Left colon (tissue), 2 donors: Measurements from ENCODE around the gene DSTYK. TPM values are rescaled to one million over a fixed set of nuclear protein-coding genes. Genes with fewer than 3 reads are reported as not detected.
A peak's percentile ranks its signal among the peaks of the same experiment; 100 is the strongest.
"Not testable (repeated sequence)": the region's sequence is repeated elsewhere in the genome, so short reads cannot be mapped to it uniquely, and the experiment has no call there.

Experiments used
- ATAC-seq: fragments of 200-7000 bp; cut with Tn5 transposase; one replicate; pipeline ENCODE4 v1.9.1; 2020; ENCODE audit warnings: mild to moderate bottlenecking, moderate library complexity
- DNase-seq, 2 donors: peaks; one replicate each; pipeline ENCODE4 v3.0.0-alpha.2; 2020
- intact Hi-C, 2 donors: fragments of 100-400 bp; cut with DNase I in 1 of 2; cut with micrococcal nuclease in 1 of 2; formaldehyde crosslinking; loops; one replicate each; pipeline versions ENCODE4 v1.11.2 to v1.14.0; 2022; cut with DNase I, micrococcal nuclease
- total RNA-seq, 2 donors: library from RNA; stranded (reverse); fragmentation: NEBNext Ultra II Directional; extraction: Animal tissue kit (Norgen Biotek cat#: 25700); gene quantifications; one replicate each; pipeline ENCODE4 v1.2.1, GENCODE V29; 2021
- donor health status: DM: no; HTN: no; CAD: no.
- donor health status: DM: yes; HTN: yes; CAD: no.

Gene DSTYK
- total RNA-seq, 2 donors from 2014 or later = 4.7 to 7.0 TPM

DNA sequence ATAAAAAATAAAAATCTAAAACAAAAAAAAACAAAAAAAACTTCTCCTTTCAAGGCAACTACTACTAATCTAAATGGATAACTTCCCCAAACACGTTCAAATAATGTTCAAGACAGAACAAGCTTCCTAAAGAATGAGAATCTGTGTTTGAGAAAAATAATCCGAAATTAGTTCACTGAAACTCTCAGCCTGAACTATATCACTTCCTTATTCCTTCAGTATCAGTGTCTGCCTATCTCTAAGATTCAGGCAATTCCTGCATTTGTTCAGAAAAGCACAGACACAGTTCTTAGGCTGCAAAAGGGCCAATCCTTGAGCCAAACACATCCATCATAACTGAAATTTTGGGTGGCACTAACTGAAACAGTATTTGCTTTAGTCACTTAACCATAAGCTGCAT, 22.4 kb downstream of the DSTYK start:
- intact Hi-C loops = no loop called here
- ATAC-seq (no peak), DNase-seq (no peak)

DNA sequence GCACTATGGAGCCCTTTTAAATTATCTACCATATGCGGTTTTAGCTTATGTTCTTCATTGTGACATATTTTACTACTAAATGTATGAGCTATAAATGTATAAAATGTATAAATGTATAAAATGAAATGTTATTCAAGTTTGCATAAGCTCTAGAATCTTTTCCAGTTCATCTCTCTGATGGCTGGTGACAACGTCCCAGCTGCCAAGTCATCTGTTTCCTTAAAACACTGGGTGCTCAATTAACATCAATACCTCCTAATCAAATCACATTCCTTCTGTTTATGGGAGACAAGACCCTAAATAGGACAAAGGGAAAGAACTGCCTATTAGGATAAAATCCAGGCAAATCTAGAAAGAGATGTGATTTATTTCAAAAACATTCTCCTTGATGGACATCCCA, 22.9 kb downstream of the DSTYK start:
- ATAC-seq (no peak), DNase-seq (no peak)
- intact Hi-C loops = no loop called here

DNA sequence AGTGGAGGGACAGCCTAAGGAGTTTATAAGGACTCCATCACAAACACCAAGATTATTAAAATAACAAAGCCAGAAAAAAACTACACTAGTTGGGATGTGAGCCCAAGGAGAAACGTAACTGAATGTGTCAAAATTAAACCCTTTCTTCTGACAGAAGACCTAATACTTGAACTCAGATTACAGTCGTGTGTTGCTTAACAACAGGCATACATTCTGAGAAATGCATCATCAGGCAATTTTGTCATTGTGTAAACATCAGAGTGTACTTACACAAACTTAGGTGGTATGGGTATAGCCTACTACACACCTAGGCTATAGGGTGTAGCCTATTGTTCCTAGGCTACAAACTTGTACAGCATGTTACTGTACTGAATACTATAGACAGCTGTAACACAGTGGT, 23.4 kb downstream of the DSTYK start:
- DNase-seq (no peak), ATAC-seq (peak; percentile 36)
- intact Hi-C loops = no loop called here

DNA sequence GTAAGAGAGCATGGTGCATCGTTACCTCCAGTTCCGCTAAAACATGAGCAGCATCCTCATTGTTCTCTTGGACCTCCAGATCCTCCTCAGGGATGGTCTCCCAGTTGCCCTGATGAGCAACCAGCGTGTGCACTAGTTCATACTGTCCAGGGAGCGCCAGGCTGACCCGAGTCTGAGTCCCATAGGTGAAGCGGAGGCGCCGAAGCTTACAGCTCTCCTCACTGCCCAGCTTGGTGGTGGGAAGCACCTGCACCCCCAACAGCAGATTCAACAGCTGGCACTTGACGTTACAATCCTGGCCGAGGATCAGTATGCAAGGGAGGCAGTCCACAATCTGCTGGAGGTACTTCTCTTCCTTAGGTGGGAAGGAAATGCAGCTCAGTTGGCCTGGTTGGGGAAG, 24.1 kb downstream of the DSTYK start:
- ATAC-seq = no peak
- intact Hi-C loops = no loop called here
- DNase-seq = no peak

DNA sequence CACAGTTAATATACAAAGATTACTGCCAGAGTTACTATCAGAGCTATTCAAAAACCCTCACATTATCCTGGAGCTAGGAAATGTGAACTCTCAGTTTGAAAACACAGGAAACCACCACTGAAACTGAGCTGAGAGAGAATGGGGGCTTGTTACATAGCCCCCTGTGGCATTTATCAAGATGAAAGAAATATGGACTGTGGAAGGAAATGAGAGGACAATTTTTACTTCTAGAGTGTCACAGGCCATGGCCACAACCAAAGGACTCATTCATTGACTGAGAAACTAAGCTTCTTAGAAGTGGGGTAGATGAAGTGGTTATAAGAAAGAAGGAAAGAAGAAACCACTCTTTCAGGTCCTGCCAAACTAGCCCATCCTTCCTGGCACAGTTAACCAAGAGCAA, 25.3 kb downstream of the DSTYK start:
- intact Hi-C loops = no loop called here
- DNase-seq = no peak
- no peak for ATAC-seq

DNA sequence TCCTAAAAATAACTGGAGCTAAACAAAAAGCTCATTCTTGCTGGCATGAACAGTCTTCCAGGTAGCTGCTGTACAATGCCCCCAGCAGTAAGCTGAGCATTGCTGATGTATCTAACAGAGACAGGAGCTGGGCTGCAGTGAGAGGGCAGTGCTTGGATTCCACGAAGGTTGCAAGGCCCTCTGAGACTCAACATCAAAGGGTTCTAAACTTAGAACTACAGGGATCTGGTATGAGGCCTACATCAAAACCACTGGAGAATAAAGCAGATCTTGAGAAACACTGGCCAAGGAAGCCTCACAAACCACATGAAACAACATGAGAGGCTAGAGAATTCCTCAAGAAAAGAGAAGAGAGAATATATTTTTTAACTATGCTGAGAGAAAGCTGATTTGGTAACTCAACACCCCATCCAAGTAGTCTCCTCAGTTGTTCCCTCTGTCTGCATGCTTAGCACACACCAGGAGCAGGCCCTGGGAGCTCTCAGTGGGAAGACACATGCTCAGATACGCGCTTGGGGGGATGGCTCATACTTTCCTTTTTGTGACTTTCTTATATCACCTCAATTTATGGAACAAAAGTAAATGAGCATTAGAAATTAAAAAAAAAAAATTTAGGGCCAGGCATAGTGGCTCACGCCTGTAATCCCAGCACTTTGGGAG, 27.7 kb downstream of the DSTYK start:
- intact Hi-C loops = no loop called here
- no peak for ATAC-seq
- DNase-seq = no peak

DNA sequence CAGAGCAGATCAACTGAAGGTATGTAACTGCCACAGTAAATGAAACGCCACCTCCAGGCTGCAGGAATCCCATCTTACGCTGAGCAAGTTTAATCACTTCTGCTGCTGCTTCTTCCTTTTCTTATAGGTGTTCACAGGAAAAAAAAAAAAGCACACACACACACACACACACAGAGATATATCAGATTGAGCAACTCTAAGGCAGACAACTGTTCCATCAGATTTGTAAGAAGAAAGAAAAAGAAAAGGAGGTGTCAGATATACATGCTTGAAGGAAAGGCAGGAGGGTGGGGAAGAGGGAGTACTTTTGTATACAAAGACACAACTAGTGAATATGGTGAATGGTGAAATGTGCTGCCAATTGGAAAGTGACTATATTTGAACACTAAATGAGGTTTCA, 28.6 kb downstream of the DSTYK start:
- DNase-seq (no peak), ATAC-seq (no peak)
- intact Hi-C loops = no loop called here

DNA sequence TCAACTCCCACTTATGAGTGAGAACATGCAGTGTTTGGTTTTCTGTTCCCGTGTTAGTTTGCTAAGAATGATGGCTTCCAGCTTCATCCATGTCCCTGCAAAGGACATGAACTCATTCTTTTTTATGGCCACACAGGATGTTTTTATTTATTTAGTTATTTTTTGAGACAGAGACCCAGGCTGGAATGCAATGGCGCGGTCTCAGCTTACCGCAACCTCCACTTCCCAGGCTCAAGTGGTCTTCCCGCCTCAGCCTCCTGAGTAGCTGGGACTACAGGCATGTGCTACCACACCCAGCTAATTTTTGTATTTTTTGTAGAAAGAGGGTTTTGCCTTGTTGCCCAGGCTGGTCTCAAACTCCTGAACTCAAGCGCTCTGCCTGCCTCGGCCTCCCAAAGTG, 31.2 kb downstream of the DSTYK start:
- intact Hi-C loops, ATAC-seq, DNase-seq: not testable (repeated sequence)

DNA sequence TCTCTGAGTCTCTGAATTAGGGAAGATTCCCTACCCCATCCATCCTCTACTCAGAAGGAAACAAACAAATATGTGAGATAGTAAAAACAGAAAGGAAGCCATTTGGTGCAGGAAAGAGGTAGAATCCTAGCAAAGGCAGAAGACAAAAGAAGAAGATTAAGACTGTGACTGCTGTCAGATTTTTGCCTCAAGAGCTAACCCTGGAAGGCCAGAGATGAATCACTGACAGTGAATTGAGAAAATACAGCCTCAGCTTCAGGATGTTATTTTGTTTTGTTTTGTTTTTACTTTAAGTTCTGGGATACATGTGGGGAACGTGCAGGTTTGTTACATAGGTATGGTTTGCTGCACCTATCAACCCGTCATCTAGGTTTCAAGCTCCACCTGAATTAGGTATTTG, 31.7 kb downstream of the DSTYK start:
- no peak for DNase-seq
- intact Hi-C loops = no loop called here
- ATAC-seq = no peak

DNA sequence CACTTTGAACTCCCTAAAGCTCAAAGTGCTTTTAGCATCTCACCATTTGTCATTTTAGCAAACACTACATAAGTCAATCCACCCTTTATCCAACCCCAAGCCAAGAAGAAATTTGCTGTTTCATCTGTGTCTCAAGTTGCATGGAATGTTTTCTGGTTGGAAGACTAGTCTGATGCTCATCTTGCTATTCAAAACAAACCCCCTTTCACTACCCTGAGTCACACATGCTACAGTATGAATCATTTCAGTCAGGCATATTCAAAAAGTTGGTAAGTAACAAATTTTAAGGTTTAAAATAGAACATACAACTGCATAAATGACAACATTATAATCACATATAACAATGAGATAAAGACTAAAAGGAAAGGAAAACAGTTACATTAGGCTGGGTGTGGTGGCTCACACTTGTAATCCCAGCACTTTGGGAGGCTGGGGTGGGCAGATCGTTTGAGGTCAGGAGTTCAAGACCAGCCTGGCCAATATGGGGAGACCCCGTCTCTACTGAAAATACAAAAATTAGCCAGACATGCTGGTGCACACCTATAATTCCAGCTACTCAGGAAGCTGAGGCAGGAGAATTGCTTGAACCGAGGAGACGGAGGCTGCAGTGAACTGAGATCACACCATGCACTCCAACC, 38.7 kb downstream of the DSTYK start:
- ATAC-seq (no peak), DNase-seq (no peak)
- intact Hi-C loops = no loop called here

DNA sequence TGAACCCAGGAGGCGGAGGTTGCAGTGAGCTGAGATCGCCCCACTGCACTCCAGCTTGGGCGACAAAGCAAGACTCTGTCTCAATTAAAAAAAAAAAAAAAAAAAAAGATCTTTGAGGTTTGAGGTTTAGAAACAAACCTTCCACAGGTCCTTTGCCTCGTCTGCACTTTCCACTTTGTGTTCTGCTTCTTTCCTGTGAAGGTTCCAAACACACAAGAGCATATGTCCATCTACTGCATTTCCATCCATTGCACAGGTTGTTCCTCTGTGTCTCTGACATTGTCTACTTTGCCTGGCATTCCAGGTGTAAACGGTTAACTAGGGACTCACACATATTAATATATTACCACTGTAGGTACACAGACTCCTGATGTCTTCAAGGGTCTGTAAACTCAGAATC, 40.1 kb downstream of the DSTYK start:
- no peak for DNase-seq
- intact Hi-C loops = no loop called here
- no peak for ATAC-seq

DNA sequence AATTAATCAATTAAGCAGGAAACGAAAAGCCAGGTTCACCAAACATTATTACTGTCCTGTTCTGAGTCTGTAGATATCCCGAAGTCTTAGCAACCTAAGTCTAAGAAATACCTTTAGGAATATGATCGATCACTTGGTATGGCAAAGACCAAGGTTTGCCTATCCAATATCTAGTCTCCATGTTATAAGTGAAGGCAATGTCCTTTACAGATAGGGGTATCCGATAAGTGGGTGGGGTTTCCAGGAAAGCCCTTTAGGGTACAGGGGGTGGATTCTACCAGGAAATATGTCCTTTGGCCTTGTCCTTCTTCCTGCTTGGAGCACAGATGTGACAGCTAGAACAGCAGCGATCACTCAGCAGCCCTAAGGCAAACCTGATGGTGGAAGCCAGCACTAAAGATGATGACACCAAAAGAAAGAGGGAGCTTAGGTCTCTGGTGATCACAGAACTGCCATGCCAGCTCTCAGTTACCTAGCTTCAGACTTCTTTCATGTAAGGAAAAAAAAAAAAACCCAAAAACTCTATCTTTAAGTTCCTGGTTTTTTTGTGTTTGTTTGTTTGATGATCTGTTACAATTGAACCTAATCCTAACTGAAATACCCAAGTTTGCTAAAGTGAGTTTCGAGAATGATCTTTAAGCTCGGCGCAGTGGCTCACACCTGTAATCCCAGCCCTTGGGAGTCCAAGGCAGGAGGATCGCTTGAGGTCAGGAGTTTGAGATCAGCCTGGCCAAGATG, 40.8 kb downstream of the DSTYK start:
- intact Hi-C loops = no loop called here
- ATAC-seq (no peak), DNase-seq (no peak)

DNA sequence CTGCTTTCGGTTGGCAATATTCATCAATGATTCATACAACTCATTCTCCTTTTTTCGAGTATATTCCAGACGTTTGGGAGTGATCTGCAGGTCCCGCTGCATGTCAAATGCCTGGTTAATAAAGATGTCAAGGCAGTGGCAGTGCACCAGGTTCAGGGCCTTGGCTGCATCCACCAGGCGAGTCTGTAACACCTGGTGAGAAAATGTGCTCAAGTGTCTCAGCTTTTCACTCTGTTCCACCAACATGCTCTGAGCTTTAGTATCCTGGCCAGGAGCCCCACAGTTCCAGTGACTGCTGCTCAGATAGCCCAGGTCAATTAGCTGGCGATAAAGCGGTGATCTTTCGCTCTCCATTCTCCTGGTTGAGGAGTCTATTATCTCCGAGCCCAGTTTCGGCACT, 42.3 kb downstream of the DSTYK start:
- intact Hi-C loops = no loop called here
- DNase-seq = no peak
- ATAC-seq = no peak

DNA sequence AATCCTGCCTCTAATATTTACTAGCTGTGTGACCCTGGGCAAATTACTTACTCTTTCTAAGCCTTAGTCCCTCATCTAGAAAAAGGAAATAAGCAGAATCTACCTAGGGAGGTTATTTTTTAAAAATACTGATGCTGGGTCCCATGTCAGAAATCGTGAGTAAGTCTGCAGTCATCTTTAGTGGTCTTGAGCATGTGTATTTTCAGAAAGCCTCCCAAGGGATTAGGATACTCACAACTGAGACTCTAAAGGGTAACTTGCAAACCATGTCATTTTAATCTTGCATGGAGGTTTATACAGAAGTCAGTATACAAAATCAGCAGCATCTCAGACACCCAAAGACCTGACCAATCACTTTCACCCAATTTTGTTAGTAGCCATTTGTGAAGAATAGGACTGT, 43.2 kb downstream of the DSTYK start:
- DNase-seq = no peak
- intact Hi-C loops = no loop called here
- ATAC-seq = no peak

DNA sequence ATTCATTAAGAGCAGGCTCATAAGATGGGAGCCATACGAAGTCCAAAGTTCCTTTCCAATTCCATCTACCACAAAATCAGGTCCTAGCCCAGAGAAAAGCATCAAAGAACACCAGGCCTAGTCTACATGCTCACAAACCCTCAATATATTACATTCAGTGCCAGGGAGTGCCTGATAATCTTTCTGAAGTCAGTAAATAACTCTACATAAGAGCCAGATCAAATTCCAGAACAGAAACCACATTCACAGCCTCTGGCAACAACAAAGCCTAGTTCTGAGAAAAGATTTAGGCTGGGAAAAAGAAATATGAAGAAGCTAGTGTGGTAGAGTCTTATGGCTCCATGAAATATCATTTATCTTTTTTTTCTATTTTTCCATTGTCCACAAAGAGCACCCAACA, 49.2 kb downstream of the DSTYK start:
- intact Hi-C loops = no loop called here
- DNase-seq (no peak), ATAC-seq (no peak)

DNA sequence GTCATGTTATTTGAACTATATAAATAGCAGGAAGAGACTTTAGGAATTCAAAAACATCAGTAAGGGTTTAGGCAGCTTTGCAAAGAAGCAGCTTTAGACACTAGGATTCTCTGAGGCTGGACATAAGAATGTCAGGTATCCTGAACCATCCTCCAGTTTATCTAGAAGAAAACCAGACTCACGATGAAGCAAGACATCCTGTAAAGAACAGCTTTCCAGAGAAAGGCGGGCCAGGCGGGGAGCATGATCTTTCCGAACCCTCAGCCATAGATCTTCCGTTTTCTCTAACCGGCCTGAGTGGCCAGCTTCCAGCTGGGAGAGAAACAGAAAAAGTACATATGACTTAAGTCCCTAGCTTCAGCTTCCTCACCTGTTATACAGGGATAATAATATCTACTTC, 50.4 kb downstream of the DSTYK start:
- ATAC-seq = no peak
- intact Hi-C loops = no loop called here
- no peak for DNase-seq

DNA sequence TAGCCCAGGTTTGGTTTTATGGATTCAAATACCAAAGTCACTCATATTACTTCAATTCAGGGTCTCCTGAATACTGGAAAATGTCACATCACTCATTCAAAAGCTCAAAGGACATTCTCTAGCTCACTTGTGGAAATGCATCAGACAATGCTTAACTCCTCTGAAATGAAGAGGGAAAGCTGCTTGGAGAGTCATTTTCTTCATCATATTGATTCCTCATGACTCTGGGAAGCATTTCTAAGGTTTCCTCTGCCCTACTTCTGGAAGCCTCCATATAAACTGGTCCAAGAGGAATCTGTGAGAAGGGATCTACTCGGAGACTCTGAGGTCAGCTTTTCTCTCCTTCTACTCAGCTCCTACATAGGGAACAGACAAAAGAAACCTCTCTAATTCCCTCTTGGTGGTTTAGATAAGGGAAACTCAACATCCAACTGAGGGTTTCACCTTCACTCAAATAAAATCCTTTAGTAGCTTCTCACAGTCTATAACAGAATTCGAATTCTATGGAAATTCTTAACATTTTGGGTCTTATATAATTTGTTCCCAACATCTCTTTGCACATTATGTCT, 53.4 kb downstream of the DSTYK start:
- intact Hi-C loops = no loop called here
- DNase-seq = no peak
- ATAC-seq = no peak

DNA sequence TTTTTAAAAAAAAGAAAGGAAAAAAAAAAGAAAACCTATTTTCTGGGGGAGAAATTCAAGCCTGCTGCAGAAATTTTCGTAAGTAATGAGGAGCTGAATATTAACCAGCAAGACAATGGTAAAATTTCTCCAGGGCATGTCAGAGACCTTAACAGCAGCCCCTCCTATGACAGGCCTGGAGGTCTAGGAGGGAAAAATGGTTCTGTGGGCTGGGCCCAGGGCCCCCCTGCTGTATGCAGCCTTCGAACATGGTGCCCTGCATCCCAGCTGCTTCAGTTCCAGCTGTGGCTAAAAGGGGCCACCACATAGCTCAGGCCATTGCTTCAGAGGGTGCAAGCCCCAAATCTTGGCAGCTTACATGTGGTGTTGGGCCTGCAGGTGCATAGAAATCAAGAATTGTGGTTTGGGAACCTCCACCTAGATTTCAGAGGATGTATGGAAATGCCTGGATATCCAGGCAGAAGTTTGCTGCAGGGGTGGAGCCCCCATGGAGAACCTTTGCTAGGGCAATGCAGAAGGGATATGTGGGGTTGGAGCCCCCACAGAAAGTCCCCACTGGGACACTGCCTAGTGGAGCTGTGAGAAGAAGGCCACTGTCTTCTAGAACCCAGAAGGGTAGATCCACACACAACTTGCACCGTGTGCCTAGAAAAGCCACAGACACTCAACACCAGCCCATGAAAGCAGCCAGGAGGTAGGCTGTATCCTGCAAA, 55.7 kb downstream of the DSTYK start:
- ATAC-seq, DNase-seq, intact Hi-C loops: not testable (repeated sequence)

DNA sequence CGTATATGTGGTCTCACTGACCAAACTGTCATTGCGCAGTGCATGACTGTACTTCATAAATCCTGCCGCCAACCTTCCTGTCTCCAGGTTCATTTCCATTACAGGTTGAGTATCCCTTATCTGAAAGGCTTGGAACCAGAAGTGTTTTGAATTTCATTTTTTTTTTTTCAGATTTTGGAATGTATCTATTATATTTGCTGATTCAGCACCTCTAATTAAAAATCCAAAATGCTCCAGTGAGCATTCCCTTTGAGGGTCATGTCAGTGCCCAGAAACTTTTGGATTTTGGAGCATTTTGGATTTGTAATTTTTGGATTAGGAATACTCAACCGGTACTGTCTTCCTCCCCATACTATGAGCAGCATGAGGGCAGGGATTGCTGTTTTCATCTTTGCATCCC, 59.0 kb downstream of the DSTYK start:
- intact Hi-C loops = no loop called here
- DNase-seq (no peak), ATAC-seq (no peak)
